ENCODE data around the gene FAM72A.

DNA sequence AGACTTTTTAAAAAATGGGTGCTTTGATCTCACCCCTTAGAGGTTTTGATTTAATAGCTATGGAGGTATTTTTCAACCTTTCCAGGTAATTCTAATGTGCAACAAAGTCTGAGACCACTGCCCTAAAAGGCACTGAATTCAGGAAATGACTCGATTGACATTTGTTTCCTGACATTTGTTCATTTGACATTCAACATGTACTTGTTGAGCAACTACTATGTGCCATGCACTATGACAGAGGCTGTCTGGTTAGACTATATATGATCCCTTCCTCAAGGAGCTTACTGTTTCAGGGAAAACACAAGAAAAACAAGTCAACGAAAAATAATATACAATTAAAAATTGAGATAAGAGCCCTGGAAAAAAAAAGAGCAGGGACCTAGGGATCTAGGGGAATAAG, 59.9 kb downstream of the FAM72A start:
- TF ChIP-seq, protein P1, sequence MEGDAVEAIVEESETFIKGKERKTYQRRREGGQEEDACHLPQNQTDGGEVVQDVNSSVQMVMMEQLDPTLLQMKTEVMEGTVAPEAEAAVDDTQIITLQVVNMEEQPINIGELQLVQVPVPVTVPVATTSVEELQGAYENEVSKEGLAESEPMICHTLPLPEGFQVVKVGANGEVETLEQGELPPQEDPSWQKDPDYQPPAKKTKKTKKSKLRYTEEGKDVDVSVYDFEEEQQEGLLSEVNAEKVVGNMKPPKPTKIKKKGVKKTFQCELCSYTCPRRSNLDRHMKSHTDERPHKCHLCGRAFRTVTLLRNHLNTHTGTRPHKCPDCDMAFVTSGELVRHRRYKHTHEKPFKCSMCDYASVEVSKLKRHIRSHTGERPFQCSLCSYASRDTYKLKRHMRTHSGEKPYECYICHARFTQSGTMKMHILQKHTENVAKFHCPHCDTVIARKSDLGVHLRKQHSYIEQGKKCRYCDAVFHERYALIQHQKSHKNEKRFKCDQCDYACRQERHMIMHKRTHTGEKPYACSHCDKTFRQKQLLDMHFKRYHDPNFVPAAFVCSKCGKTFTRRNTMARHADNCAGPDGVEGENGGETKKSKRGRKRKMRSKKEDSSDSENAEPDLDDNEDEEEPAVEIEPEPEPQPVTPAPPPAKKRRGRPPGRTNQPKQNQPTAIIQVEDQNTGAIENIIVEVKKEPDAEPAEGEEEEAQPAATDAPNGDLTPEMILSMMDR (IDR thresholded peaks at IDR 0.05) = no peak
- TF ChIP-seq EZH2 (IDR thresholded peaks at IDR 0.05) (no peak), EZH2phosphoT487 (IDR thresholded peaks at IDR 0.05) (no peak)

Measured in neural progenitor cell (in vitro differentiated cells).